ENCODE data around the gene OTUB1. TPM values are rescaled to one million over a fixed set of nuclear protein-coding genes. Genes with fewer than 3 reads are reported as not detected.

The OTUB1 gene
- total RNA-seq, 1 donor from 2014 or later = 57.0 TPM

DNA sequence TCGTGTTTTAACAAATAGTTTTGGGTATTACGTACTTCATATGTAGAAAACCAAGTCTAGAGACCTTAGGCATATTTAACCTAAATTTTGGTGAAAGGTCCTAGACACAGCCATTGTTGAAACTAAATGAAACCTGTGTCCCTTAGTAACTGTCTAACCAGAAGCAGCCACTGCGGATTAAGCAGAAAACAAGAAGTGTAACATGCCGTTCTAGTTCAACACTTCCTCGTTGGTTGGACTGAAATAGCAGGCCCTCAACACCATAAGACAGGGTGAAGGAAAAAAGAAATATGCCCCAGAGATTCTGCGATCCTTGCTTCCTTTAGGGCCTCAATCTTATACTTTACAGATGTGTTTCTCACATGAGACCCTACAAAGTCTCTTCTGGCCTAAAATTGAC lies 45.5 kb upstream of the OTUB1 start:
- Histone ChIP-seq H3K9me3 (replicated peaks) (no peaks in the 10 kb centered on the region), H3K27ac (replicated peaks) (peak overlapping the region; percentile 83), H3K4me1 (peaks cover 74% of the 10 kb centered on the region), H3K36me3 (no peaks in the 10 kb centered on the region), H3K27me3 (ENCODE audit: low read depth) (no peaks in the 10 kb centered on the region), H3K4me3 (no peak overlapping the region)
- TF ChIP-seq, protein P1, sequence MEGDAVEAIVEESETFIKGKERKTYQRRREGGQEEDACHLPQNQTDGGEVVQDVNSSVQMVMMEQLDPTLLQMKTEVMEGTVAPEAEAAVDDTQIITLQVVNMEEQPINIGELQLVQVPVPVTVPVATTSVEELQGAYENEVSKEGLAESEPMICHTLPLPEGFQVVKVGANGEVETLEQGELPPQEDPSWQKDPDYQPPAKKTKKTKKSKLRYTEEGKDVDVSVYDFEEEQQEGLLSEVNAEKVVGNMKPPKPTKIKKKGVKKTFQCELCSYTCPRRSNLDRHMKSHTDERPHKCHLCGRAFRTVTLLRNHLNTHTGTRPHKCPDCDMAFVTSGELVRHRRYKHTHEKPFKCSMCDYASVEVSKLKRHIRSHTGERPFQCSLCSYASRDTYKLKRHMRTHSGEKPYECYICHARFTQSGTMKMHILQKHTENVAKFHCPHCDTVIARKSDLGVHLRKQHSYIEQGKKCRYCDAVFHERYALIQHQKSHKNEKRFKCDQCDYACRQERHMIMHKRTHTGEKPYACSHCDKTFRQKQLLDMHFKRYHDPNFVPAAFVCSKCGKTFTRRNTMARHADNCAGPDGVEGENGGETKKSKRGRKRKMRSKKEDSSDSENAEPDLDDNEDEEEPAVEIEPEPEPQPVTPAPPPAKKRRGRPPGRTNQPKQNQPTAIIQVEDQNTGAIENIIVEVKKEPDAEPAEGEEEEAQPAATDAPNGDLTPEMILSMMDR (IDR thresholded peaks at IDR 0.05; ENCODE audit: borderline replicate concordance) = no peak
- no peak for DNase-seq
- intact Hi-C loops (cut with micrococcal nuclease) = no loop called here

DNA sequence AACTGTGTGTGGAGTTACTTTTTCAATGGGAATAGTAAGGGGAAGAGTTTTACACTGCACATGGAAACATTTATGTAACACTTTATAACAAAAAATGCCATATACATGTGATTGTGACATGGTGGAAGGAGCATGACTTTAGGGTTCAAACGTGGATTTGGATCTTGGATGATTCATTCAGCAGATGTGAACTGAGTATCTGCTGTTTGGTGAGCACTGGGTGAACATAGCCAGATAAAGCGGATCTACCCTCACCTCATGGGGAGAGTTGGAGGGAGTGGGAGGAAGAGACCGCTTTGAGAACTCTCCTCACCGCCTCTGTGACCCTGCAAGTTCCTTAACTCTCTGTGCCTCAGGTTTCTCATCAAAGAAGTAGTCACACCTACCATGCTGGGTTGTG lies 44.3 kb upstream of the OTUB1 start:
- peaks cover 9% of the 10 kb centered on the region for H3K36me3 ChIP-seq
- H3K27ac ChIP-seq (replicated peaks) = peak overlapping the region; percentile 83
- no peaks in the 10 kb centered on the region for H3K27me3 ChIP-seq (ENCODE audit: low read depth)
- intact Hi-C loops (cut with micrococcal nuclease) = no loop called here
- H3K4me1 ChIP-seq = peaks cover 75% of the 10 kb centered on the region
- no peaks in the 10 kb centered on the region for H3K9me3 ChIP-seq (replicated peaks)
- no peak for DNase-seq
- TF ChIP-seq, protein P1 (IDR thresholded peaks at IDR 0.05; ENCODE audit: borderline replicate concordance) = no peak
- no peak overlapping the region for H3K4me3 ChIP-seq

DNA sequence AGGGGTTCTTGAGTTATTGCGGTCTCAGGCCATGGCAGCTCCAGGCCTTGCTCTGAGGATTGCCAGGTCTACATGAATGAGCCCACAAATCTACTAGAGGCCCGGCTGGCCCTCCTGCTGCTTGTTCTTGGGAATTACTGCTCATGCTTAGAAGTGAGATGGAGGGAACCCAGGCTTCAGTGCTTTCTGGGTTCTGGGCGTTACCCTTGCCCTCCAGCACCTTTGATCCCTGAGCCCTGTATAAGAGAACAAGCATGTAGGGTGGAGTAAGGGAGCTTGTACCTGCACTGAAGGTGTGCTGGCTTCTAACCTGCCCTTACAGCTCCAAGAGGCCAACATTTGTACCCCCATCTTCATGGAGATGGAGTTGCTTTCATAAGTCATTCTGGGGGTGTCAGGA lies 43.4 kb upstream of the OTUB1 start:
- no peaks in the 10 kb centered on the region for H3K9me3 ChIP-seq (replicated peaks)
- peaks cover 18% of the 10 kb centered on the region for H3K36me3 ChIP-seq
- intact Hi-C loops (cut with micrococcal nuclease) = no loop called here
- no peak overlapping the region for H3K27ac ChIP-seq (replicated peaks)
- TF ChIP-seq, protein P1 (IDR thresholded peaks at IDR 0.05; ENCODE audit: borderline replicate concordance) = no peak
- H3K4me1 ChIP-seq = peaks cover 75% of the 10 kb centered on the region
- H3K27me3 ChIP-seq (ENCODE audit: low read depth) = no peaks in the 10 kb centered on the region
- no peak for DNase-seq
- H3K4me3 ChIP-seq = no peak overlapping the region

DNA sequence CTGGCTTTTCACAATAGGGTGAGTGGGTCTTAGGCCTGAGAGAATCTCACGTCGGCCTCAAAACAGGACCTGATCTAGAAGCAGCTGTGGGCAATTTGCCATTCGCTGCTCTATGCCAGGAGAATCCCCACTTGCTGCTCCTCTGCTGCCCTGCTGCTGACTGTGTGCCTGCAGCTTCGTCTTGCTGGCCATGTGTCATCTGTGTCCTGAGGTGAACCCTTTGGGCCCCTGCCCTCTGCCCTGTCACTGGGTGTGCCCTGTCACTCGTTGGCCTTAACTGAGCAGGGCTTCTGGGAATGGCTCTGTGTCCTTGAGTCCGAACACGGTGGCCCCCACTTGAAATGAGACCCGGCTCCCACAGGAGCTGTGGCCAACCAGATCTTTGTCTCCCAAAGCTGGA lies 41.3 kb upstream of the OTUB1 start:
- TF ChIP-seq, protein P1 (IDR thresholded peaks at IDR 0.05; ENCODE audit: borderline replicate concordance) = no peak
- Histone ChIP-seq H3K27ac (replicated peaks) (peak overlapping the region; percentile 83), H3K4me3 (peak overlapping the region; percentile 49), H3K9me3 (replicated peaks) (no peaks in the 10 kb centered on the region), H3K4me1 (peaks cover 53% of the 10 kb centered on the region), H3K36me3 (peaks cover 23% of the 10 kb centered on the region), H3K27me3 (ENCODE audit: low read depth) (no peaks in the 10 kb centered on the region)
- intact Hi-C loops (cut with micrococcal nuclease) = loop anchor here (2.0 kb wide), 1 partner anchor 108 kb away; no protein-coding TSS in a partner anchor
- peak; percentile 45 for DNase-seq

DNA sequence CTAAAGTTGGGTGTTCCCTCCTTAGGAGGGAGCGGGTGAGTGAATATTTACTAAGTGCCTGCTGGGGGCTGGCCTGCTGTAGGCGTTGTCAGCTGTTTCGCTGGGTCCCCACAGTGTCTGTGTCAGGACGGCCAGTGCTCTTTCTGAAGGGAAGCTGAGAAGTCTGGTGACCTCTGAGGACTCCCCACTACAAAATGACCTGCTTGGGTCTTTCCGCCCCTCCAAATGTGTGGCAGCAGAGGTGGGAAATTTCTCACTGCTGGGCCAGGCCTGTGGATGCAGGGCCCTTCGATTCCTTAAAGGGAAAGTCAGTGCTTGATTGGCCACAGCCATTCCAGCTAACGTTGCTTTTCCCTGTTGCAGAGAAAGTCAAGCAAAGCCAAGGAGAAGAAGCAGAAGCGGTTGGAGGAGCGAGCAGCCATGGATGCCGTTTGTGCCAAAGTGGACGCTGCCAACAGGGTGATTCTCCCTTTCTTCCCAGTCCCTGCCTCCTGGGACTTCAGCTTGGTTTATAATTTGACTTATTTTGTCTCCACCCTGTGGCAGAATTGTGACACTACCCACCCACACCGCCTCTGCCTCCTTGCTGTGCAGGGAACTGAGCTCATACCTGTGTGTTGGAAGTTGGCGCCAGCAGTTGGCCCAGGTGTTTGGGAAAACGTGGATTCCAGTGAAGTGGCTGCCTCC lies 40.6 kb upstream of the OTUB1 start:
- Histone ChIP-seq H3K4me1 (peaks cover 48% of the 10 kb centered on the region), H3K9me3 (replicated peaks) (no peaks in the 10 kb centered on the region), H3K27me3 (ENCODE audit: low read depth) (no peaks in the 10 kb centered on the region), H3K36me3 (peaks cover 27% of the 10 kb centered on the region), H3K4me3 (peak overlapping the region; percentile 49), H3K27ac (replicated peaks) (peak overlapping the region; percentile 83)
- TF ChIP-seq, protein P1 (IDR thresholded peaks at IDR 0.05; ENCODE audit: borderline replicate concordance) = peak; percentile 86
- DNase-seq = peak; percentile 55
- intact Hi-C loops (cut with micrococcal nuclease) = loop anchor here (2.0 kb wide), 1 partner anchor 109 kb away; no protein-coding TSS in a partner anchor
